GM23338 (cell line): Measurements from ENCODE around the gene GGA2. TPM values are rescaled to one million over a fixed set of nuclear protein-coding genes. Genes with fewer than 3 reads are reported as not detected.

Experiments used
- ATAC-seq: fragments of 200-7000 bp; cut with Tn5 transposase; 3 replicates; pipeline ENCODE4 v1.9.1; 2020
- DNase-seq: peaks from one replicate; pipeline ENCODE4 v3.0.0-alpha.2; 2015; ENCODE audit warnings: low spot score
- H2AFZ ChIP-seq: fragments of 200-600 bp; sonication (generic); 2 replicates; pipeline ENCODE4 v1.8.0; 2016; ENCODE audit warnings: antibody characterized with exemption, mild to moderate bottlenecking, moderate library complexity
- H3F3A ChIP-seq: fragments of 200-600 bp; sonication (generic); replicated peaks from 2 replicates; pipeline ENCODE4 v1.8.0; 2017; ENCODE audit warnings: antibody characterized with exemption, mixed run types, low read depth
- H3K27ac ChIP-seq: fragments of 200-600 bp; sonication (generic); 2 replicates; pipeline ENCODE4 v1.6.1; 2016; ENCODE audit warnings: low read depth
- H3K27me3 ChIP-seq: fragments of 200-600 bp; sonication (generic); 2 replicates; pipeline ENCODE4 v1.8.0; 2016; ENCODE audit warnings: mild to moderate bottlenecking, mixed run types, moderate library complexity; ENCODE audit not compliant: insufficient read depth
- H3K36me3 ChIP-seq: fragments of 200-600 bp; sonication (generic); 2 replicates; pipeline ENCODE4 v1.8.0; 2016; ENCODE audit warnings: mild to moderate bottlenecking; ENCODE audit not compliant: insufficient read depth
- H3K4me1 ChIP-seq: fragments of 200-600 bp; sonication (generic); 2 replicates; pipeline ENCODE4 v1.8.0; 2016; ENCODE audit warnings: mild to moderate bottlenecking, moderate library complexity; ENCODE audit not compliant: insufficient read depth
- H3K4me2 ChIP-seq: fragments of 200-600 bp; sonication (generic); 2 replicates; pipeline ENCODE4 v1.7.1; 2017; ENCODE audit warnings: mixed run types
- H3K4me3 ChIP-seq: fragments of 200-600 bp; sonication (generic); 2 replicates; pipeline ENCODE4 v1.6.1; 2016; ENCODE audit warnings: mixed run types
- H3K79me2 ChIP-seq: fragments of 200-600 bp; sonication (generic); replicated peaks from 2 replicates; pipeline ENCODE4 v1.8.0; 2017; ENCODE audit warnings: mild to moderate bottlenecking; ENCODE audit not compliant: insufficient read depth
- H3K9me2 ChIP-seq: fragments of 200-600 bp; sonication (generic); 2 replicates; pipeline ENCODE4 v1.8.0; 2017; ENCODE audit not compliant: insufficient read depth
- H4K20me1 ChIP-seq: fragments of 200-600 bp; sonication (generic); replicated peaks from 2 replicates; pipeline ENCODE4 v1.8.0; 2017; ENCODE audit warnings: mild to moderate bottlenecking; ENCODE audit not compliant: insufficient read depth
- H3K27ac Mint-ChIP-seq: 2 replicates; pipeline ENCODE4 v1.8.0; 2020; ENCODE audit warnings: inconsistent platforms, mild to moderate bottlenecking, moderate library complexity, mixed read lengths
- H3K27me3 Mint-ChIP-seq: 3 replicates; pipeline ENCODE4 v1.8.0; 2022; ENCODE audit warnings: low read depth, mild to moderate bottlenecking, moderate library complexity, mixed read lengths, inconsistent platforms; ENCODE audit not compliant: insufficient read depth, poor library complexity
- H3K36me3 Mint-ChIP-seq: 3 replicates; pipeline ENCODE4 v1.8.0; 2021; ENCODE audit warnings: low read depth, mild to moderate bottlenecking, inconsistent platforms, moderate library complexity, mixed read lengths
- H3K4me1 Mint-ChIP-seq: 3 replicates; pipeline ENCODE4 v1.8.0; 2020; ENCODE audit warnings: mild to moderate bottlenecking, inconsistent platforms, mixed read lengths
- H3K4me3 Mint-ChIP-seq: 3 replicates; pipeline ENCODE4 v1.8.0; 2021; ENCODE audit warnings: moderate library complexity, mild to moderate bottlenecking, inconsistent platforms, mixed read lengths
- H3K9me3 Mint-ChIP-seq: 3 replicates; pipeline ENCODE4 v1.8.0; 2020; ENCODE audit warnings: moderate library complexity, mild to moderate bottlenecking, inconsistent platforms, mixed read lengths
- EZH2 ChIP-seq: fragments of 200-600 bp; sonication (generic); IDR thresholded peaks from one replicate; pipeline ENCODE4 v1.8.0; 2017; ENCODE audit warnings: antibody characterized with exemption, mild to moderate bottlenecking, low read depth; ENCODE audit not compliant: unreplicated experiment
- JUNB ChIP-seq: IDR thresholded peaks from one replicate; pipeline ENCODE4 v1.6.1; 2016; ENCODE audit warnings: antibody characterized with exemption; ENCODE audit not compliant: unreplicated experiment
- POLR2AphosphoS5 ChIP-seq: IDR thresholded peaks from 2 replicates; pipeline ENCODE4 v1.6.1; 2016; ENCODE audit warnings: antibody characterized with exemption, low read depth
- ZNF114 ChIP-seq: fragments of 250-450 bp; sonication (Bioruptor Pico); IDR thresholded peaks from 2 replicates; pipeline ENCODE4 v1.5.0; 2020; ENCODE audit warnings: mild to moderate bottlenecking, moderate library complexity
- ZNF331 ChIP-seq: fragments of 250-450 bp; sonication (Bioruptor Pico); IDR thresholded peaks from 2 replicates; pipeline ENCODE4 v1.5.0; 2020; ENCODE audit warnings: low read depth, mild to moderate bottlenecking, moderate library complexity
- polyA plus RNA-seq: library from polyadenylated mRNA; unstranded; fragments of >200 nt; fragmentation: Nextera tagmentation; extraction: Ambion mirVana; gene quantifications from 2 replicates; pipeline ENCODE4 v1.2.1, GENCODE V29; 2016
- total RNA-seq: library from RNA; depleted of rRNA; stranded (reverse); fragments of >200 nt; shearing (Covaris generic); gene quantifications from 2 replicates; pipeline ENCODE4 v1.2.3, GENCODE V29; 2014
- TF ChIP-seq, protein P1 (sequence below): IDR thresholded peaks from one replicate; pipeline ENCODE4 v1.6.1; 2018; ENCODE audit warnings: antibody characterized with exemption; ENCODE audit not compliant: unreplicated experiment
- TF ChIP-seq, protein P2 (sequence below), 2 experiments: fragments of 200-600 bp in 1 of 2; sonication (generic) in 1 of 2; conservative IDR thresholded peaks; 2 replicates each; pipeline versions ENCODE4 v1.5.1 to v1.6.1; 2016 to 2017; ENCODE audit warnings: antibody characterized with exemption in 2 of 2, low read depth in 2 of 2, mild to moderate bottlenecking in 2 of 2, moderate library complexity in 1 of 2
- TF ChIP-seq, protein P3 (sequence below): fragments of 250-450 bp; sonication (Bioruptor Pico); IDR thresholded peaks from 2 replicates; pipeline ENCODE4 v1.5.0; 2020; ENCODE audit warnings: mild to moderate bottlenecking, moderate library complexity

GGA2 gene
- total and polyA plus RNA-seq, 2 experiments from 2014 or later = 40.3 to 76.6 TPM

DNA sequence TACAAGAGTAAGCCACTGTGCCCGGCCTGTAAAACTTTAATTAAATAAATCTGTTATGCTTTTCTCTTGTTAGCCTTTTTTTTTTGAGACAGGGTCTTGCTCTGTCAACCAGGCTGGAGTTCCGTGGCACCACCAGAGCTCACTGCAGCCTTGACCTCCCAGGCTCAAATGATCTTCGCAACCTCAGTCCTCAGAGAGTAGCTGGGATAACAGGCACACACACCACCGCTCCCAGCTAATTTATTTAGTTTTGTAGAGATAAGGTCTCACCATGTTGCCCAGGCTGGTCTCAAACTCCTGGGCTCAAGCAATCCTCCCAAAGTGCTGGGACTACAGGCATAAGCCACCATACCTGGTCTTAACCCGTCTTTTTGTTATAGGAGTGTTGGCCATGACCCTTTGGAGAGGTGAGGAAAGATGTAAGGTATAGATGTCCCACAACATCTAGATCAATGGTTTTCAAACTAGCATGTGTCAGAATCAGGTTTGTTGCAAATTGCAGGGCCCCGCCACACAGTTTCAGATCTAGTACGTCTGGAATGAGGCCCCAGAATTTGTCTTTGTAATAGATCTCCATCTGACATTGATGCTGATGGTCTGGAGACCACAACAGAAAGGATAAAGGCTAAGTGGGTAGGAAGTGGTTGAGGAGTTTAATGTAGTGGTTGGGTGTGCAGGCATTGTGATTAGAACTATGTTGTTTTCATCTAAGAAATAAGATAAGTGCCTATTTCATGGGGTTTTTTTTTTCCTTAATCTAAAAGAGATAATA is 4.3 kb upstream of the GGA2 start:
- H3K79me2 ChIP-seq = peaks cover 3% of the 10 kb centered on the region
- Mint-ChIP-seq H3K4me1 (no peaks in the 10 kb centered on the region), H3K9me3 (no peaks in the 10 kb centered on the region; the same call in 2 of the 3 replicates), H3K27me3 (no peaks in the 10 kb centered on the region), H3K36me3 (peaks cover 13% of the 10 kb centered on the region), H3K27ac (no peak overlapping the region), H3K4me3 (no peak overlapping the region)
- H2AFZ ChIP-seq = no peak overlapping the region
- no peak for DNase-seq
- no peaks in the 10 kb centered on the region for H3K9me2 ChIP-seq
- H4K20me1 ChIP-seq = no peaks in the 10 kb centered on the region
- H3K27ac ChIP-seq = no peak overlapping the region
- no peaks in the 10 kb centered on the region; the same call in 1 of the 2 replicates for H3K36me3 ChIP-seq
- H3K4me1 ChIP-seq = no peaks in the 10 kb centered on the region
- no peak overlapping the region for H3K4me2 ChIP-seq
- no peaks in the 10 kb centered on the region for H3F3A ChIP-seq
- no peak for ATAC-seq
- no peak for TF ChIP-seq EZH2
- no peak overlapping the region for H3K4me3 ChIP-seq
- H3K27me3 ChIP-seq = no peaks in the 10 kb centered on the region

DNA sequence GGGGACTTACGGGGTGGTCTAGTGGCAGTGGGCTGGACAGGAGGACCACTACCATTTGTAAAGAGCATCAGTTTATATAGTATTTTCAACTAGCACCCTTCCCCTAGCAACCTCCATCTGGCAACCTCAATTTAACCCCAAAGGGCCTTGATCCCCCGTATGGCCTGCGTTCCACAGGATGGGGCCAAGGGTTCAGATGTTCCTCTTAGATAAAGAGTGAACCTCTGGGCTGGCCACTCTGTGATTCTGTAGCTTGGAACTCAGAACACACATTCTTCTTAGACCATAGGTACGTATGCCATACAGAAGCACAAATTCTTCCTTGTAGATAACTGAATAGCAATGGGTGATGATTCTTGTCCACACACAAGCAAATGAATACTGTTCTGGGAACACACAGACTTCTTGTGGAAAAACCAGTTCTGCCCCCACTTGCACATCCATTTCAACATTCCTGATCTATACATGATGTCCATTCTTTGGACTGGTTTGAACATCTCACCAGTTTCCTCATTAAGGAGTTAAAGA is 1.9 kb upstream of the GGA2 start:
- Mint-ChIP-seq H3K4me1 (peaks cover 10% of the 10 kb centered on the region), H3K9me3 (no peaks in the 10 kb centered on the region; the same call in 2 of the 3 replicates), H3K36me3 (peaks cover 14% of the 10 kb centered on the region), H3K27ac (no peak overlapping the region), H3K27me3 (peaks cover 3% of the 10 kb centered on the region), H3K4me3 (no peak overlapping the region)
- TF ChIP-seq ZNF331 (CRISPR knock-in tag) (no peak), ZNF114 (CRISPR knock-in tag) (no peak), POLR2AphosphoS5 (no peak), EZH2 (no peak), JUNB (no peak)
- TF ChIP-seq, protein P1, sequence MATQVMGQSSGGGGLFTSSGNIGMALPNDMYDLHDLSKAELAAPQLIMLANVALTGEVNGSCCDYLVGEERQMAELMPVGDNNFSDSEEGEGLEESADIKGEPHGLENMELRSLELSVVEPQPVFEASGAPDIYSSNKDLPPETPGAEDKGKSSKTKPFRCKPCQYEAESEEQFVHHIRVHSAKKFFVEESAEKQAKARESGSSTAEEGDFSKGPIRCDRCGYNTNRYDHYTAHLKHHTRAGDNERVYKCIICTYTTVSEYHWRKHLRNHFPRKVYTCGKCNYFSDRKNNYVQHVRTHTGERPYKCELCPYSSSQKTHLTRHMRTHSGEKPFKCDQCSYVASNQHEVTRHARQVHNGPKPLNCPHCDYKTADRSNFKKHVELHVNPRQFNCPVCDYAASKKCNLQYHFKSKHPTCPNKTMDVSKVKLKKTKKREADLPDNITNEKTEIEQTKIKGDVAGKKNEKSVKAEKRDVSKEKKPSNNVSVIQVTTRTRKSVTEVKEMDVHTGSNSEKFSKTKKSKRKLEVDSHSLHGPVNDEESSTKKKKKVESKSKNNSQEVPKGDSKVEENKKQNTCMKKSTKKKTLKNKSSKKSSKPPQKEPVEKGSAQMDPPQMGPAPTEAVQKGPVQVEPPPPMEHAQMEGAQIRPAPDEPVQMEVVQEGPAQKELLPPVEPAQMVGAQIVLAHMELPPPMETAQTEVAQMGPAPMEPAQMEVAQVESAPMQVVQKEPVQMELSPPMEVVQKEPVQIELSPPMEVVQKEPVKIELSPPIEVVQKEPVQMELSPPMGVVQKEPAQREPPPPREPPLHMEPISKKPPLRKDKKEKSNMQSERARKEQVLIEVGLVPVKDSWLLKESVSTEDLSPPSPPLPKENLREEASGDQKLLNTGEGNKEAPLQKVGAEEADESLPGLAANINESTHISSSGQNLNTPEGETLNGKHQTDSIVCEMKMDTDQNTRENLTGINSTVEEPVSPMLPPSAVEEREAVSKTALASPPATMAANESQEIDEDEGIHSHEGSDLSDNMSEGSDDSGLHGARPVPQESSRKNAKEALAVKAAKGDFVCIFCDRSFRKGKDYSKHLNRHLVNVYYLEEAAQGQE = no peak
- TF ChIP-seq, protein P2, sequence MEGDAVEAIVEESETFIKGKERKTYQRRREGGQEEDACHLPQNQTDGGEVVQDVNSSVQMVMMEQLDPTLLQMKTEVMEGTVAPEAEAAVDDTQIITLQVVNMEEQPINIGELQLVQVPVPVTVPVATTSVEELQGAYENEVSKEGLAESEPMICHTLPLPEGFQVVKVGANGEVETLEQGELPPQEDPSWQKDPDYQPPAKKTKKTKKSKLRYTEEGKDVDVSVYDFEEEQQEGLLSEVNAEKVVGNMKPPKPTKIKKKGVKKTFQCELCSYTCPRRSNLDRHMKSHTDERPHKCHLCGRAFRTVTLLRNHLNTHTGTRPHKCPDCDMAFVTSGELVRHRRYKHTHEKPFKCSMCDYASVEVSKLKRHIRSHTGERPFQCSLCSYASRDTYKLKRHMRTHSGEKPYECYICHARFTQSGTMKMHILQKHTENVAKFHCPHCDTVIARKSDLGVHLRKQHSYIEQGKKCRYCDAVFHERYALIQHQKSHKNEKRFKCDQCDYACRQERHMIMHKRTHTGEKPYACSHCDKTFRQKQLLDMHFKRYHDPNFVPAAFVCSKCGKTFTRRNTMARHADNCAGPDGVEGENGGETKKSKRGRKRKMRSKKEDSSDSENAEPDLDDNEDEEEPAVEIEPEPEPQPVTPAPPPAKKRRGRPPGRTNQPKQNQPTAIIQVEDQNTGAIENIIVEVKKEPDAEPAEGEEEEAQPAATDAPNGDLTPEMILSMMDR (conservative IDR thresholded peaks at IDR 0.05; ENCODE audit: low read depth in 2 of 2) = no peak
- TF ChIP-seq, protein P3, sequence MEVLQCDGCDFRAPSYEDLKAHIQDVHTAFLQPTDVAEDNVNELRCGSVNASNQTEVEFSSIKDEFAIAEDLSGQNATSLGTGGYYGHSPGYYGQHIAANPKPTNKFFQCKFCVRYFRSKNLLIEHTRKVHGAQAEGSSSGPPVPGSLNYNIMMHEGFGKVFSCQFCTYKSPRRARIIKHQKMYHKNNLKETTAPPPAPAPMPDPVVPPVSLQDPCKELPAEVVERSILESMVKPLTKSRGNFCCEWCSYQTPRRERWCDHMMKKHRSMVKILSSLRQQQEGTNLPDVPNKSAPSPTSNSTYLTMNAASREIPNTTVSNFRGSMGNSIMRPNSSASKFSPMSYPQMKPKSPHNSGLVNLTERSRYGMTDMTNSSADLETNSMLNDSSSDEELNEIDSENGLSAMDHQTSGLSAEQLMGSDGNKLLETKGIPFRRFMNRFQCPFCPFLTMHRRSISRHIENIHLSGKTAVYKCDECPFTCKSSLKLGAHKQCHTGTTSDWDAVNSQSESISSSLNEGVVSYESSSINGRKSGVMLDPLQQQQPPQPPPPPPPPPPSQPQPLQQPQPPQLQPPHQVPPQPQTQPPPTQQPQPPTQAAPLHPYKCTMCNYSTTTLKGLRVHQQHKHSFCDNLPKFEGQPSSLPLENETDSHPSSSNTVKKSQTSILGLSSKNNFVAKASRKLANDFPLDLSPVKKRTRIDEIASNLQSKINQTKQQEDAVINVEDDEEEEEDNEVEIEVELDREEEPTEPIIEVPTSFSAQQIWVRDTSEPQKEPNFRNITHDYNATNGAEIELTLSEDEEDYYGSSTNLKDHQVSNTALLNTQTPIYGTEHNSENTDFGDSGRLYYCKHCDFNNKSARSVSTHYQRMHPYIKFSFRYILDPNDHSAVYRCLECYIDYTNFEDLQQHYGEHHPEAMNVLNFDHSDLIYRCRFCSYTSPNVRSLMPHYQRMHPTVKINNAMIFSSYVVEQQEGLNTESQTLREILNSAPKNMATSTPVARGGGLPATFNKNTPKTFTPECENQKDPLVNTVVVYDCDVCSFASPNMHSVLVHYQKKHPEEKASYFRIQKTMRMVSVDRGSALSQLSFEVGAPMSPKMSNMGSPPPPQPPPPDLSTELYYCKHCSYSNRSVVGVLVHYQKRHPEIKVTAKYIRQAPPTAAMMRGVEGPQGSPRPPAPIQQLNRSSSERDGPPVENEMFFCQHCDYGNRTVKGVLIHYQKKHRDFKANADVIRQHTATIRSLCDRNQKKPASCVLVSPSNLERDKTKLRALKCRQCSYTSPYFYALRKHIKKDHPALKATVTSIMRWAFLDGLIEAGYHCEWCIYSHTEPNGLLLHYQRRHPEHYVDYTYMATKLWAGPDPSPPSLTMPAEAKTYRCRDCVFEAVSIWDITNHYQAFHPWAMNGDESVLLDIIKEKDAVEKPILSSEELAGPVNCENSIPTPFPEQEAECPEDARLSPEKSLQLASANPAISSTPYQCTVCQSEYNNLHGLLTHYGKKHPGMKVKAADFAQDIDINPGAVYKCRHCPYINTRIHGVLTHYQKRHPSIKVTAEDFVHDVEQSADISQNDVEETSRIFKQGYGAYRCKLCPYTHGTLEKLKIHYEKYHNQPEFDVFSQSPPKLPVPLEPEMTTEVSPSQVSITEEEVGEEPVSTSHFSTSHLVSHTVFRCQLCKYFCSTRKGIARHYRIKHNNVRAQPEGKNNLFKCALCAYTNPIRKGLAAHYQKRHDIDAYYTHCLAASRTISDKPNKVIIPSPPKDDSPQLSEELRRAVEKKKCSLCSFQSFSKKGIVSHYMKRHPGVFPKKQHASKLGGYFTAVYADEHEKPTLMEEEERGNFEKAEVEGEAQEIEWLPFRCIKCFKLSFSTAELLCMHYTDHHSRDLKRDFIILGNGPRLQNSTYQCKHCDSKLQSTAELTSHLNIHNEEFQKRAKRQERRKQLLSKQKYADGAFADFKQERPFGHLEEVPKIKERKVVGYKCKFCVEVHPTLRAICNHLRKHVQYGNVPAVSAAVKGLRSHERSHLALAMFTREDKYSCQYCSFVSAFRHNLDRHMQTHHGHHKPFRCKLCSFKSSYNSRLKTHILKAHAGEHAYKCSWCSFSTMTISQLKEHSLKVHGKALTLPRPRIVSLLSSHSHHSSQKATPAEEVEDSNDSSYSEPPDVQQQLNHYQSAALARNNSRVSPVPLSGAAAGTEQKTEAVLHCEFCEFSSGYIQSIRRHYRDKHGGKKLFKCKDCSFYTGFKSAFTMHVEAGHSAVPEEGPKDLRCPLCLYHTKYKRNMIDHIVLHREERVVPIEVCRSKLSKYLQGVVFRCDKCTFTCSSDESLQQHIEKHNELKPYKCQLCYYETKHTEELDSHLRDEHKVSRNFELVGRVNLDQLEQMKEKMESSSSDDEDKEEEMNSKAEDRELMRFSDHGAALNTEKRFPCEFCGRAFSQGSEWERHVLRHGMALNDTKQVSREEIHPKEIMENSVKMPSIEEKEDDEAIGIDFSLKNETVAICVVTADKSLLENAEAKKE (CRISPR knock-in tag) = no peak
- no peaks in the 10 kb centered on the region for H3K27me3 ChIP-seq
- H3K4me3 ChIP-seq = no peak overlapping the region
- peaks cover 26% of the 10 kb centered on the region for H3K79me2 ChIP-seq
- peaks cover 5% of the 10 kb centered on the region; the same call in 1 of the 2 replicates for H3K4me1 ChIP-seq
- no peaks in the 10 kb centered on the region; the same call in 1 of the 2 replicates for H3K36me3 ChIP-seq
- no peaks in the 10 kb centered on the region for H3K9me2 ChIP-seq
- peaks cover 17% of the 10 kb centered on the region; the same call in 1 of the 2 replicates for H4K20me1 ChIP-seq
- no peaks in the 10 kb centered on the region for H3F3A ChIP-seq
- H3K27ac ChIP-seq = no peak overlapping the region
- ATAC-seq (no peak), DNase-seq (no peak)
- no peak overlapping the region for H2AFZ ChIP-seq
- H3K4me2 ChIP-seq = no peak overlapping the region
